H1 (cell line): ENCODE measurements around the gene FBXO17. TPM values are rescaled to one million over a fixed set of nuclear protein-coding genes. Genes with fewer than 3 reads are reported as not detected.

Experiments used
- CTCF ChIA-PET: fragments of 300-600 bp; sonication (Branson Sonifier 250); formaldehyde crosslinking; loops from one replicate; lab custom pipeline; 2021; ENCODE audit not compliant: partially characterized antibody; lab: Charles Lee
- POLR2A ChIA-PET: fragments of 300-600 bp; sonication (Branson Sonifier 250); formaldehyde crosslinking; loops from one replicate; lab custom pipeline; 2021; ENCODE audit warnings: inconsistent platforms; ENCODE audit not compliant: partially characterized antibody; lab: Charles Lee
- DNase-seq, 2 experiments: peaks; one replicate each; pipeline versions ENCODE4 v3.0.0 to v3.0.0-alpha.2; 2010 to 2022; ENCODE audit warnings: low spot score in 2 of 2, low read depth in 1 of 2, mixed read lengths in 1 of 2
- FAIRE-seq: peaks from 2 replicates; lab custom pipeline; 2011; peaks lifted over from hg19 to GRCh38; lab: Jason Lieb, UNC
- H2AFZ ChIP-seq: 2 replicates; pipeline ENCODE4 v1.8.1; 2012; ENCODE audit warnings: low read length, inconsistent platforms
- H2AK5ac ChIP-seq: 2 replicates; pipeline ENCODE4 v1.6.1; 2013; ENCODE audit warnings: low read depth, low read length
- H2BK120ac ChIP-seq: replicated peaks from 2 replicates; pipeline ENCODE3; 2013; ENCODE audit warnings: low read depth, low read length, inconsistent platforms
- H2BK12ac ChIP-seq: 2 replicates; pipeline ENCODE4 v1.6.1; 2013; ENCODE audit warnings: low read depth, low read length
- H2BK15ac ChIP-seq: 2 replicates; pipeline ENCODE4 v1.6.1; 2013; ENCODE audit warnings: low read length
- H2BK20ac ChIP-seq: 2 replicates; pipeline ENCODE4 v1.6.1; 2013; ENCODE audit warnings: low read length
- H2BK5ac ChIP-seq: 2 replicates; pipeline ENCODE4 v1.6.1; 2013; ENCODE audit warnings: low read depth, low read length
- H3K14ac ChIP-seq: 2 replicates; pipeline ENCODE4 v1.6.1; 2013; ENCODE audit warnings: inconsistent platforms; ENCODE audit not compliant: insufficient read length
- H3K18ac ChIP-seq: 2 replicates; pipeline ENCODE4 v1.6.1; 2013; ENCODE audit warnings: low read length; ENCODE audit errors: extremely low read depth
- H3K23ac ChIP-seq: 2 replicates; pipeline ENCODE4 v1.6.1; 2013; ENCODE audit warnings: inconsistent platforms; ENCODE audit not compliant: insufficient read length
- H3K23me2 ChIP-seq: 2 replicates; pipeline ENCODE4 v1.6.1; 2013; ENCODE audit warnings: low read depth, low read length
- H3K27ac ChIP-seq: 2 replicates; pipeline ENCODE4 v1.6.1; 2011; ENCODE audit warnings: low read depth, low read length, inconsistent platforms
- H3K27me3 ChIP-seq, 4 experiments: replicated peaks in 1 of 4; 1 replicate in 1 of 4; 2 replicates in 3 of 4; pipeline versions ENCODE4 v1.6.1 to v1.8.1; 2011 to 2013; ENCODE audit warnings: low read length in 3 of 4, mild to moderate bottlenecking in 3 of 4, inconsistent platforms in 2 of 4, mixed read lengths in 2 of 4, moderate library complexity in 1 of 4; ENCODE audit not compliant: control insufficient read depth in 3 of 4, insufficient read depth in 3 of 4; ENCODE audit errors: extremely low read depth in 1 of 4
- H3K36me3 ChIP-seq, 4 experiments: 2 replicates each; pipeline versions ENCODE4 v1.6.1 to v1.8.1; 2011 to 2013; ENCODE audit warnings: mild to moderate bottlenecking in 4 of 4, low read length in 3 of 4, moderate library complexity in 2 of 4, control low read depth in 1 of 4, inconsistent platforms in 1 of 4; ENCODE audit not compliant: insufficient read depth in 4 of 4, control insufficient read depth in 2 of 4
- H3K4ac ChIP-seq: replicated peaks from 2 replicates; pipeline ENCODE3; 2013; ENCODE audit warnings: low read length, low read depth, mixed read lengths, inconsistent platforms; ENCODE audit not compliant: insufficient read length
- H3K4me1 ChIP-seq, 4 experiments: replicated peaks in 1 of 4; 1 replicate in 1 of 4; 2 replicates in 3 of 4; pipeline versions ENCODE4 v1.6.1 to v1.8.1; 2011 to 2013; ENCODE audit warnings: low read length in 3 of 4, inconsistent platforms in 2 of 4, mixed read lengths in 1 of 4; ENCODE audit not compliant: insufficient read depth in 4 of 4, control insufficient read depth in 3 of 4
- H3K4me2 ChIP-seq, 2 experiments: 2 replicates each; pipeline versions ENCODE4 v1.6.1 to v1.8.1; 2011 to 2013; ENCODE audit warnings: low read depth in 2 of 2, low read length in 2 of 2, control low read depth in 1 of 2, inconsistent platforms in 1 of 2, mild to moderate bottlenecking in 1 of 2; ENCODE audit not compliant: insufficient read depth in 1 of 2
- H3K4me3 ChIP-seq, 4 experiments: fragments of 200-600, 300-600 bp in 1 of 4; sonication (generic), shearing (Covaris generic), sonication (Bioruptor Twin) in 1 of 4; 2 replicates each; pipeline versions ENCODE4 v1.5.1 to v1.8.1; 2011 to 2016; ENCODE audit warnings: low read length in 4 of 4, low read depth in 3 of 4, control low read depth in 2 of 4, inconsistent platforms in 2 of 4, mild to moderate bottlenecking in 2 of 4, mixed read lengths in 1 of 4, moderate library complexity in 1 of 4; ENCODE audit not compliant: insufficient read depth in 2 of 4; ENCODE audit errors: extremely low read depth in 1 of 4
- H3K56ac ChIP-seq: replicated peaks from 2 replicates; pipeline ENCODE3; 2013; ENCODE audit warnings: low read depth, mild to moderate bottlenecking, mixed read lengths, low read length, inconsistent platforms; ENCODE audit not compliant: insufficient read length
- H3K79me1 ChIP-seq: 2 replicates; pipeline ENCODE4 v1.6.1; 2013; ENCODE audit warnings: low read depth, low read length, control low read depth
- H3K79me2 ChIP-seq, 2 experiments: 2 replicates each; pipeline versions ENCODE4 v1.6.1 to v1.8.1; 2012 to 2013; ENCODE audit warnings: low read length in 2 of 2, mild to moderate bottlenecking in 2 of 2, inconsistent platforms in 1 of 2; ENCODE audit not compliant: insufficient read depth in 2 of 2, control insufficient read depth in 1 of 2
- H3K9ac ChIP-seq, 4 experiments: replicated peaks in 1 of 4; 1 replicate in 1 of 4; 2 replicates in 3 of 4; pipeline versions ENCODE4 v1.6.1 to v1.8.1; 2011 to 2013; ENCODE audit warnings: low read depth in 3 of 4, low read length in 3 of 4, control low read depth in 2 of 4, mild to moderate bottlenecking in 2 of 4, moderate library complexity in 2 of 4, inconsistent platforms in 1 of 4; ENCODE audit errors: extremely low read depth in 1 of 4
- H3K9me3 ChIP-seq, 2 experiments: 2 replicates each; pipeline versions ENCODE4 v1.6.1 to v1.8.1; 2012 to 2013; ENCODE audit warnings: mild to moderate bottlenecking in 2 of 2, moderate library complexity in 2 of 2, control low read depth in 1 of 2, inconsistent platforms in 1 of 2, low read depth in 1 of 2, low read length in 1 of 2, mixed read lengths in 1 of 2; ENCODE audit not compliant: insufficient read depth in 2 of 2
- H4K20me1 ChIP-seq, 2 experiments: replicated peaks in 1 of 2; 2 replicates each; pipeline versions ENCODE3 to v1.8.1; 2011 to 2013; ENCODE audit warnings: inconsistent platforms in 2 of 2, low read length in 2 of 2, mild to moderate bottlenecking in 1 of 2; ENCODE audit not compliant: insufficient read depth in 2 of 2, control insufficient read depth in 1 of 2
- H4K5ac ChIP-seq: 2 replicates; pipeline ENCODE4 v1.6.1; 2013; ENCODE audit warnings: low read length, low read depth, mixed read lengths, inconsistent platforms; ENCODE audit not compliant: insufficient read length
- H4K8ac ChIP-seq: 2 replicates; pipeline ENCODE4 v1.8.0; 2013; ENCODE audit warnings: mild to moderate bottlenecking, moderate library complexity, low read length, inconsistent platforms; ENCODE audit not compliant: insufficient read depth; ENCODE audit errors: extremely low read depth
- H4K91ac ChIP-seq: replicated peaks from 2 replicates; pipeline ENCODE3; 2013; ENCODE audit warnings: low read length, mixed read lengths, inconsistent platforms; ENCODE audit not compliant: insufficient read length
- HDAC6 ChIP-seq: IDR thresholded peaks from one replicate; pipeline ENCODE4 v1.7.1; 2012; ENCODE audit warnings: low read depth, mild to moderate bottlenecking, inconsistent platforms, low read length, moderate library complexity
- WGBS, 2 experiments: shearing (Covaris generic) in 1 of 2; methylation state at CpG; one replicate each; pipeline versions ENCODE4 v1.1.6 to v1.1.7; 2013 to 2015; ENCODE audit warnings: low lambda C conversion rate in 2 of 2, mixed read lengths in 2 of 2, inconsistent platforms in 1 of 2, low coverage in 1 of 2, missing lambda C conversion rate in 1 of 2; ENCODE audit not compliant: insufficient replicate concordance in 2 of 2, insufficient coverage in 1 of 2, insufficient read length in 1 of 2; ENCODE audit errors: extremely low coverage in 1 of 2, missing lambda C conversion rate in 1 of 2; 5-methylcytosine and 5-hydroxymethylcytosine counted together
- polyA plus RNA-seq, 7 experiments: library from polyadenylated mRNA; depleted of rRNA in 3 of 7; stranded (reverse) in 5 of 7; unstranded in 2 of 7; fragments of >200 nt in 5 of 7; fragments of 200-250 nt in 2 of 7; gene quantifications; 1 replicate in 5 of 7; 2 replicates in 1 of 7; 4 replicates in 1 of 7; pipeline versions ENCODE4 v1.2.1 to v1.2.3, GENCODE V29; 2011 to 2013; ENCODE audit warnings: missing spikeins in 2 of 7, mixed read lengths in 2 of 7
- total RNA-seq: library from RNA; stranded (reverse); fragmentation: NEBNext Ultra II Directional; extraction: Animal tissue kit (Norgen Biotek cat#: 25700); gene quantifications from 2 replicates; pipeline ENCODE4 v1.2.1, GENCODE V29; 2021

Gene FBXO17
- total and polyA plus RNA-seq, 2 of the 8 experiments (the other 6 are each of a cell fraction or from before 2014, with no cell fraction given): 11.7 to 15.3 TPM

GRCh38 chr19:39017026-39017425, 41.5 kb upstream of the FBXO17 start:
- CTCF ChIA-PET: interaction anchor here (0.6 to 0.9 kb wide), 2 partner anchors 8 to 41 kb away, joined by 3 to 8 read pairs; partner anchors contain the start of gene FBXO17
- Histone ChIP-seq H4K20me1 (no peaks in the 10 kb centered on the region), H3K27ac (no peak overlapping the region), H3K4me2 (no peak overlapping the region), H3K27me3 (no peaks in the 10 kb centered on the region), H2AK5ac (no peak overlapping the region), H4K8ac (no peak overlapping the region), H3K79me1 (no peaks in the 10 kb centered on the region), H4K91ac (no peak overlapping the region), H3K56ac (no peak overlapping the region), H3K4ac (no peak overlapping the region), H2BK20ac (no peak overlapping the region), H3K14ac (no peak overlapping the region), H2BK5ac (no peak overlapping the region), H2BK120ac (no peak overlapping the region), H3K79me2 (no peaks in the 10 kb centered on the region), H2BK15ac (no peak overlapping the region), H3K23me2 (no peaks in the 10 kb centered on the region), H3K4me3 (no peak overlapping the region), H4K5ac (no peak overlapping the region), H3K18ac (no peak overlapping the region), H2AFZ (no peak overlapping the region), H3K36me3 (no peaks in the 10 kb centered on the region; a peak in 1 of 8 replicates), H3K23ac (no peak overlapping the region), H2BK12ac (no peak overlapping the region), H3K9me3 (no peaks in the 10 kb centered on the region), H3K9ac (no peak overlapping the region), H3K4me1 (no peaks in the 10 kb centered on the region)
- 90% methylated on average over 6 of the region's 6 CpGs; no CpG with 5 or more reads in 1 of the 2 experiments for WGBS, 2 experiments
- TF ChIP-seq HDAC6: no peak
- POLR2A ChIA-PET: interaction anchor here (0.7 kb wide), 1 partner anchor 346 kb away, joined by 3 read pairs; no protein-coding TSS in a partner anchor
- FAIRE-seq: no peak
- no peak for DNase-seq
